Measurements from ENCODE around the gene HOXC12.
A peak's percentile ranks its signal among the peaks of the same experiment; 100 is the strongest.

HOXC12 gene

GRCh38 chr12:53978477-53979356 is 24.0 kb downstream of the HOXC12 start:
- TF ChIP-seq CTCF (IDR thresholded peaks at IDR 0.05; ENCODE audit: extremely low read depth, insufficient read depth, missing control alignments), result no peak
- DNase-seq (ENCODE audit: low spot score), result no peak
- in situ Hi-C loops (cut with MboI; ENCODE audit: low pct_unique_long_range_greater_than_20kb, low sequenced_read_pairs, unreplicated experiment), result no loop called here

- TF ChIP-seq CTCF (IDR thresholded peaks at IDR 0.05; ENCODE audit: extremely low read depth, insufficient read depth, missing control alignments), result no peak
- DNase-seq (ENCODE audit: low spot score), result no peak
- in situ Hi-C loops (cut with MboI; ENCODE audit: low pct_unique_long_range_greater_than_20kb, low sequenced_read_pairs, unreplicated experiment), result no loop called here
These were observed 25.6 kb downstream of the HOXC12 start for GRCh38 chr12:53980104-53980801.

- no peak for TF ChIP-seq CTCF (IDR thresholded peaks at IDR 0.05; ENCODE audit: extremely low read depth, insufficient read depth, missing control alignments)
- DNase-seq (ENCODE audit: low spot score), result no peak
- in situ Hi-C loops (cut with MboI; ENCODE audit: low pct_unique_long_range_greater_than_20kb, low sequenced_read_pairs, unreplicated experiment), result no loop called here
These were observed 26.2 kb downstream of the HOXC12 start for GRCh38 chr12:53980802-53981496.

- in situ Hi-C loops (cut with MboI; ENCODE audit: low pct_unique_long_range_greater_than_20kb, low sequenced_read_pairs, unreplicated experiment), result no loop called here
- no peak for DNase-seq (ENCODE audit: low spot score)
- TF ChIP-seq CTCF (IDR thresholded peaks at IDR 0.05; ENCODE audit: extremely low read depth, insufficient read depth, missing control alignments), result peak; percentile 15
These were observed 27.2 kb downstream of the HOXC12 start for GRCh38 chr12:53981634-53982565.

GRCh38 chr12:53982648-53983567 is 28.2 kb downstream of the HOXC12 start:
- DNase-seq (ENCODE audit: low spot score), result no peak
- in situ Hi-C loops (cut with MboI; ENCODE audit: low pct_unique_long_range_greater_than_20kb, low sequenced_read_pairs, unreplicated experiment), result no loop called here
- TF ChIP-seq CTCF (IDR thresholded peaks at IDR 0.05; ENCODE audit: extremely low read depth, insufficient read depth, missing control alignments), result no peak
